ENCODE data around the gene UPK3B.

- TF ChIP-seq, protein P1, sequence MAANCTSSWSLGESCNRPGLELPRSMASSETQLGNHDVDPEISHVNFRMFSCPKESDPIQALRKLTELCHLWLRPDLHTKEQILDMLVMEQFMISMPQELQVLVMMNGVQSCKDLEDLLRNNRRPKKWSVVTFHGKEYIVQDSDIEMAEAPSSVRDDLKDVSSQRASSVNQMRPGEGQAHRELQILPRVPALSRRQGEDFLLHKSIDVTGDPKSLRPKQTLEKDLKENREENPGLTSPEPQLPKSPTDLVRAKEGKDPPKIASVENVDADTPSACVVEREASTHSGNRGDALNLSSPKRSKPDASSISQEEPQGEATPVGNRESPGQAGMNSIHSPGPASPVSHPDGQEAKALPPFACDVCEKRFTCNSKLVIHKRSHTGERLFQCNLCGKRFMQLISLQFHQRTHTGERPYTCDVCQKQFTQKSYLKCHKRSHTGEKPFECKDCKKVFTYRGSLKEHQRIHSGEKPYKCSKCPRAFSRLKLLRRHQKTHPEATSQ (CRISPR knock-in tag; IDR thresholded peaks at IDR 0.05; ENCODE audit: borderline replicate concordance): no peak
- TF ChIP-seq, protein P2, sequence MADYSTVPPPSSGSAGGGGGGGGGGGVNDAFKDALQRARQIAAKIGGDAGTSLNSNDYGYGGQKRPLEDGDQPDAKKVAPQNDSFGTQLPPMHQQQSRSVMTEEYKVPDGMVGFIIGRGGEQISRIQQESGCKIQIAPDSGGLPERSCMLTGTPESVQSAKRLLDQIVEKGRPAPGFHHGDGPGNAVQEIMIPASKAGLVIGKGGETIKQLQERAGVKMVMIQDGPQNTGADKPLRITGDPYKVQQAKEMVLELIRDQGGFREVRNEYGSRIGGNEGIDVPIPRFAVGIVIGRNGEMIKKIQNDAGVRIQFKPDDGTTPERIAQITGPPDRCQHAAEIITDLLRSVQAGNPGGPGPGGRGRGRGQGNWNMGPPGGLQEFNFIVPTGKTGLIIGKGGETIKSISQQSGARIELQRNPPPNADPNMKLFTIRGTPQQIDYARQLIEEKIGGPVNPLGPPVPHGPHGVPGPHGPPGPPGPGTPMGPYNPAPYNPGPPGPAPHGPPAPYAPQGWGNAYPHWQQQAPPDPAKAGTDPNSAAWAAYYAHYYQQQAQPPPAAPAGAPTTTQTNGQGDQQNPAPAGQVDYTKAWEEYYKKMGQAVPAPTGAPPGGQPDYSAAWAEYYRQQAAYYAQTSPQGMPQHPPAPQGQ (CRISPR knock-in tag; IDR thresholded peaks at IDR 0.05; ENCODE audit: borderline replicate concordance): no peak
- TF ChIP-seq HNRNPLL (IDR thresholded peaks at IDR 0.05; ENCODE audit: low read depth, low read length, poor library complexity, severe bottlenecking): no peak
- TF ChIP-seq, protein P3, sequence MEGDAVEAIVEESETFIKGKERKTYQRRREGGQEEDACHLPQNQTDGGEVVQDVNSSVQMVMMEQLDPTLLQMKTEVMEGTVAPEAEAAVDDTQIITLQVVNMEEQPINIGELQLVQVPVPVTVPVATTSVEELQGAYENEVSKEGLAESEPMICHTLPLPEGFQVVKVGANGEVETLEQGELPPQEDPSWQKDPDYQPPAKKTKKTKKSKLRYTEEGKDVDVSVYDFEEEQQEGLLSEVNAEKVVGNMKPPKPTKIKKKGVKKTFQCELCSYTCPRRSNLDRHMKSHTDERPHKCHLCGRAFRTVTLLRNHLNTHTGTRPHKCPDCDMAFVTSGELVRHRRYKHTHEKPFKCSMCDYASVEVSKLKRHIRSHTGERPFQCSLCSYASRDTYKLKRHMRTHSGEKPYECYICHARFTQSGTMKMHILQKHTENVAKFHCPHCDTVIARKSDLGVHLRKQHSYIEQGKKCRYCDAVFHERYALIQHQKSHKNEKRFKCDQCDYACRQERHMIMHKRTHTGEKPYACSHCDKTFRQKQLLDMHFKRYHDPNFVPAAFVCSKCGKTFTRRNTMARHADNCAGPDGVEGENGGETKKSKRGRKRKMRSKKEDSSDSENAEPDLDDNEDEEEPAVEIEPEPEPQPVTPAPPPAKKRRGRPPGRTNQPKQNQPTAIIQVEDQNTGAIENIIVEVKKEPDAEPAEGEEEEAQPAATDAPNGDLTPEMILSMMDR (CRISPR knock-in tag; IDR thresholded peaks at IDR 0.05): no peak
- no peak for TF ChIP-seq TAF15 (IDR thresholded peaks at IDR 0.05; ENCODE audit: low read depth, low read length, poor library complexity, severe bottlenecking)
- TF ChIP-seq, protein P4, sequence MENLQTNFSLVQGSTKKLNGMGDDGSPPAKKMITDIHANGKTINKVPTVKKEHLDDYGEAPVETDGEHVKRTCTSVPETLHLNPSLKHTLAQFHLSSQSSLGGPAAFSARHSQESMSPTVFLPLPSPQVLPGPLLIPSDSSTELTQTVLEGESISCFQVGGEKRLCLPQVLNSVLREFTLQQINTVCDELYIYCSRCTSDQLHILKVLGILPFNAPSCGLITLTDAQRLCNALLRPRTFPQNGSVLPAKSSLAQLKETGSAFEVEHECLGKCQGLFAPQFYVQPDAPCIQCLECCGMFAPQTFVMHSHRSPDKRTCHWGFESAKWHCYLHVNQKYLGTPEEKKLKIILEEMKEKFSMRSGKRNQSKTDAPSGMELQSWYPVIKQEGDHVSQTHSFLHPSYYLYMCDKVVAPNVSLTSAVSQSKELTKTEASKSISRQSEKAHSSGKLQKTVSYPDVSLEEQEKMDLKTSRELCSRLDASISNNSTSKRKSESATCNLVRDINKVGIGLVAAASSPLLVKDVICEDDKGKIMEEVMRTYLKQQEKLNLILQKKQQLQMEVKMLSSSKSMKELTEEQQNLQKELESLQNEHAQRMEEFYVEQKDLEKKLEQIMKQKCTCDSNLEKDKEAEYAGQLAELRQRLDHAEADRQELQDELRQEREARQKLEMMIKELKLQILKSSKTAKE (CRISPR knock-in tag; IDR thresholded peaks at IDR 0.05; ENCODE audit: borderline replicate concordance): no peak
- TF ChIP-seq ELK4 (CRISPR knock-in tag; IDR thresholded peaks at IDR 0.05; ENCODE audit: borderline replicate concordance): no peak
- TF ChIP-seq ZFP82 (CRISPR knock-in tag; IDR thresholded peaks at IDR 0.05; ENCODE audit: borderline replicate concordance): no peak
- no peak for TF ChIP-seq ZFP1 (CRISPR knock-in tag; IDR thresholded peaks at IDR 0.05)
- TF ChIP-seq, protein P5, sequence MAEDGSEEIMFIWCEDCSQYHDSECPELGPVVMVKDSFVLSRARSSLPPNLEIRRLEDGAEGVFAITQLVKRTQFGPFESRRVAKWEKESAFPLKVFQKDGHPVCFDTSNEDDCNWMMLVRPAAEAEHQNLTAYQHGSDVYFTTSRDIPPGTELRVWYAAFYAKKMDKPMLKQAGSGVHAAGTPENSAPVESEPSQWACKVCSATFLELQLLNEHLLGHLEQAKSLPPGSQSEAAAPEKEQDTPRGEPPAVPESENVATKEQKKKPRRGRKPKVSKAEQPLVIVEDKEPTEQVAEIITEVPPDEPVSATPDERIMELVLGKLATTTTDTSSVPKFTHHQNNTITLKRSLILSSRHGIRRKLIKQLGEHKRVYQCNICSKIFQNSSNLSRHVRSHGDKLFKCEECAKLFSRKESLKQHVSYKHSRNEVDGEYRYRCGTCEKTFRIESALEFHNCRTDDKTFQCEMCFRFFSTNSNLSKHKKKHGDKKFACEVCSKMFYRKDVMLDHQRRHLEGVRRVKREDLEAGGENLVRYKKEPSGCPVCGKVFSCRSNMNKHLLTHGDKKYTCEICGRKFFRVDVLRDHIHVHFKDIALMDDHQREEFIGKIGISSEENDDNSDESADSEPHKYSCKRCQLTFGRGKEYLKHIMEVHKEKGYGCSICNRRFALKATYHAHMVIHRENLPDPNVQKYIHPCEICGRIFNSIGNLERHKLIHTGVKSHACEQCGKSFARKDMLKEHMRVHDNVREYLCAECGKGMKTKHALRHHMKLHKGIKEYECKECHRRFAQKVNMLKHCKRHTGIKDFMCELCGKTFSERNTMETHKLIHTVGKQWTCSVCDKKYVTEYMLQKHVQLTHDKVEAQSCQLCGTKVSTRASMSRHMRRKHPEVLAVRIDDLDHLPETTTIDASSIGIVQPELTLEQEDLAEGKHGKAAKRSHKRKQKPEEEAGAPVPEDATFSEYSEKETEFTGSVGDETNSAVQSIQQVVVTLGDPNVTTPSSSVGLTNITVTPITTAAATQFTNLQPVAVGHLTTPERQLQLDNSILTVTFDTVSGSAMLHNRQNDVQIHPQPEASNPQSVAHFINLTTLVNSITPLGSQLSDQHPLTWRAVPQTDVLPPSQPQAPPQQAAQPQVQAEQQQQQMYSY (CRISPR knock-in tag; IDR thresholded peaks at IDR 0.05): no peak
- TF ChIP-seq, protein P6, sequence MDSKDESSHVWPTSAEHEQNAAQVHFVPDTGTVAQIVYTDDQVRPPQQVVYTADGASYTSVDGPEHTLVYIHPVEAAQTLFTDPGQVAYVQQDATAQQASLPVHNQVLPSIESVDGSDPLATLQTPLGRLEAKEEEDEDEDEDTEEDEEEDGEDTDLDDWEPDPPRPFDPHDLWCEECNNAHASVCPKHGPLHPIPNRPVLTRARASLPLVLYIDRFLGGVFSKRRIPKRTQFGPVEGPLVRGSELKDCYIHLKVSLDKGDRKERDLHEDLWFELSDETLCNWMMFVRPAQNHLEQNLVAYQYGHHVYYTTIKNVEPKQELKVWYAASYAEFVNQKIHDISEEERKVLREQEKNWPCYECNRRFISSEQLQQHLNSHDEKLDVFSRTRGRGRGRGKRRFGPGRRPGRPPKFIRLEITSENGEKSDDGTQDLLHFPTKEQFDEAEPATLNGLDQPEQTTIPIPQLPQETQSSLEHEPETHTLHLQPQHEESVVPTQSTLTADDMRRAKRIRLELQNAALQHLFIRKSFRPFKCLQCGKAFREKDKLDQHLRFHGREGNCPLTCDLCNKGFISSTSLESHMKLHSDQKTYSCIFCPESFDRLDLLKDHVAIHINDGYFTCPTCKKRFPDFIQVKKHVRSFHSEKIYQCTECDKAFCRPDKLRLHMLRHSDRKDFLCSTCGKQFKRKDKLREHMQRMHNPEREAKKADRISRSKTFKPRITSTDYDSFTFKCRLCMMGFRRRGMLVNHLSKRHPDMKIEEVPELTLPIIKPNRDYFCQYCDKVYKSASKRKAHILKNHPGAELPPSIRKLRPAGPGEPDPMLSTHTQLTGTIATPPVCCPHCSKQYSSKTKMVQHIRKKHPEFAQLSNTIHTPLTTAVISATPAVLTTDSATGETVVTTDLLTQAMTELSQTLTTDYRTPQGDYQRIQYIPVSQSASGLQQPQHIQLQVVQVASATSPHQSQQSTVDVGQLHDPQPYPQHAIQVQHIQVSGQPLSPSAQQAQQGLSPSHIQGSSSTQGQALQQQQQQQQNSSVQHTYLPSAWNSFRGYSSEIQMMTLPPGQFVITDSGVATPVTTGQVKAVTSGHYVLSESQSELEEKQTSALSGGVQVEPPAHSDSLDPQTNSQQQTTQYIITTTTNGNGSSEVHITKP (CRISPR knock-in tag; IDR thresholded peaks at IDR 0.05; ENCODE audit: low read depth): no peak
Measured at GRCh38 chr7:76513817-76514799, 3.8 kb downstream of the UPK3B start.

Data from HepG2 (cell line).